ENCODE results near the gene STXBP5. TPM values are rescaled to one million over a fixed set of nuclear protein-coding genes. Genes with fewer than 3 reads are reported as not detected.

Gene STXBP5
- total RNA-seq, 4 donors from 2014 or later, result 18.1 to 22.1 (median 20.0) TPM

GRCh38 chr6:147279427-147279826 lies 75.2 kb downstream of the STXBP5 start:
- H3K4me1 ChIP-seq, result peaks cover 0 to 4% (median under 1%) of the 10 kb centered on the region in 4 donors
- H3K27ac ChIP-seq (replicated peaks in 1 of 4), result no peak overlapping the region
- TF ChIP-seq CTCF (IDR thresholded peaks at IDR 0.05) (no peak), POLR2A (IDR thresholded peaks at IDR 0.05; ENCODE audit: low read depth) (no peak), EP300 (IDR thresholded peaks at IDR 0.05) (no peak), POLR2AphosphoS5 (IDR thresholded peaks at IDR 0.05) (no peak)
- no peak for DNase-seq (ENCODE audit: extremely low spot score)
- no peaks in the 10 kb centered on the region for H3K9me3 ChIP-seq
- H3K27me3 ChIP-seq, result no peaks in the 10 kb centered on the region
- intact Hi-C loops (cut with DNase I), result no loop called here
- peaks cover 0 to 20% (median 14%) of the 10 kb centered on the region in 4 donors for H3K36me3 ChIP-seq
- WGBS, result 87% methylated on average over 2 of the region's 2 CpGs
- H3K4me3 ChIP-seq, result no peak overlapping the region

GRCh38 chr6:147281895-147282565 lies 77.8 kb downstream of the STXBP5 start:
- intact Hi-C loops (cut with DNase I), result no loop called here

GRCh38 chr6:147282566-147282959 lies 78.3 kb downstream of the STXBP5 start:
- Histone ChIP-seq H3K9me3 (no peaks in the 10 kb centered on the region), H3K27me3 (no peaks in the 10 kb centered on the region), H3K36me3 (peaks cover 0 to 23% (median 11%) of the 10 kb centered on the region in 4 donors), H3K4me1 (peaks cover 0 to 15% (median 7%) of the 10 kb centered on the region in 4 donors), H3K27ac (replicated peaks in 1 of 4) (no peak overlapping the region), H3K4me3 (no peak overlapping the region)
- intact Hi-C loops (cut with DNase I), result no loop called here
- 93% methylated on average over 4 of the region's 4 CpGs for WGBS
- DNase-seq (ENCODE audit: extremely low spot score), result no peak
- TF ChIP-seq CTCF (IDR thresholded peaks at IDR 0.05), result no peak
- TF ChIP-seq EP300 (IDR thresholded peaks at IDR 0.05), result no peak
- no peak for TF ChIP-seq POLR2AphosphoS5 (IDR thresholded peaks at IDR 0.05)
- TF ChIP-seq POLR2A (IDR thresholded peaks at IDR 0.05; ENCODE audit: low read depth), result no peak

More at GRCh38 chr6:147281895-147282565, 77.8 kb downstream of the STXBP5 start:
- Histone ChIP-seq H3K27me3 (no peaks in the 10 kb centered on the region), H3K27ac (replicated peaks in 1 of 4) (no peak overlapping the region), H3K9me3 (no peaks in the 10 kb centered on the region), H3K4me1 (peaks cover 0 to 15% (median 7%) of the 10 kb centered on the region in 4 donors), H3K36me3 (peaks cover 0 to 24% (median 11%) of the 10 kb centered on the region in 4 donors), H3K4me3 (no peak overlapping the region)
- 93% methylated on average over 2 of the region's 2 CpGs for WGBS
- no peak for DNase-seq (ENCODE audit: extremely low spot score)
- TF ChIP-seq CTCF (IDR thresholded peaks at IDR 0.05), result no peak
- no peak for TF ChIP-seq POLR2AphosphoS5 (IDR thresholded peaks at IDR 0.05)
- TF ChIP-seq EP300 (IDR thresholded peaks at IDR 0.05), result no peak
- no peak for TF ChIP-seq POLR2A (IDR thresholded peaks at IDR 0.05; ENCODE audit: low read depth)

- intact Hi-C loops (cut with DNase I), result no loop called here
- Histone ChIP-seq H3K27me3 (no peaks in the 10 kb centered on the region), H3K9me3 (no peaks in the 10 kb centered on the region), H3K4me3 (no peak overlapping the region), H3K36me3 (peaks cover 0 to 14% (median 8%) of the 10 kb centered on the region in 4 donors), H3K27ac (replicated peaks in 1 of 4) (no peak overlapping the region), H3K4me1 (peaks cover 0 to 15% (median 7%) of the 10 kb centered on the region in 4 donors)
- 68% methylated on average over 5 of the region's 5 CpGs for WGBS
- DNase-seq (ENCODE audit: extremely low spot score), result no peak
- TF ChIP-seq EP300 (IDR thresholded peaks at IDR 0.05), result no peak
- no peak for TF ChIP-seq POLR2A (IDR thresholded peaks at IDR 0.05; ENCODE audit: low read depth)
- TF ChIP-seq CTCF (IDR thresholded peaks at IDR 0.05), result no peak
- TF ChIP-seq POLR2AphosphoS5 (IDR thresholded peaks at IDR 0.05), result no peak
Observed at GRCh38 chr6:147283460-147283859, 79.2 kb downstream of the STXBP5 start.

Data from esophagus muscularis mucosa (tissue), 4 donors.